ENCODE data around the gene TSLP. TPM values are rescaled to one million over a fixed set of nuclear protein-coding genes. Genes with fewer than 3 reads are reported as not detected.
A peak's percentile ranks its signal among the peaks of the same experiment; 100 is the strongest.

TSLP gene
- total RNA-seq, 4 donors from 2014 or later: 0.96 to 3.6 (median 1.7) TPM

DNA sequence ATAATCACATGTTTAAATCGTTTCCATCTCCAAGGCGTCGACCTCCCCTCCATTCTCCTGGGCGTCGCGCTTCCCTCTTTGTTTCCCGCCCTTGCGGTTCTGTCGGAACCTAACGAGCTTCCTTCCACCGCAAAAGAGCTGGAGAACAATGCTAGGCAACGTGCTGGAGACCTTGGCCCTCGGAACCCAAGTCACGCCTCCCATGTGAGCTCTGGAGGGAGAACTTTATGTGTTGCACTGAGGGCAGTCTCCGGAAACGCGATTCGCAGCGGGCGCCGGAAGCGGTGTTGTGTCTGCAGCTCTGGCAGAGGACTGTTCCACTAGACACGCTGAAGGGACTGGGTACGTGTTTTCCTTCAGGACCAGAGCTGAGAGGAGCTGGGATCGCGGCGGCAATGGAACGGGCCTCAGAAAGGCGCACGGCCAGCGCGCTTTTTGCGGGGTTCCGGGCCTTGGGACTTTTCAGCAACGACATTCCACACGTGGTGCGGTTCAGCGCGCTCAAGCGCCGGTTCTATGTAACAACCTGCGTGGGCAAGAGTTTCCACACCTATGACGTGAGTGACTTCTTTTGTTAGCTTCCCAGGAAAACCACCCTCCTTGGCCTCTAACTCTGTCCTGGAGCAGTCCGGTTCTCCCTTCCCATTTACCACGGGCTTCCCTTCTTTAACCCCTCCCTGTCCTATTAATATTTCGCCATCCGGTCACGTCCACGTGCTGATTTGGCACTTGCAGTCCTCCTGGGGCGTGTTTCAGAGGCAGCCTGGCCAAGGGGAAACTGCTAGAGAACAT lies 20.7 kb downstream of the TSLP start, which contains the start of gene WDR36:
WDR36 (plus strand) TSS at position 287 of the 792 bp plus-strand sequence; CDS start at position 396, 109 bp downstream.
- Histone ChIP-seq H3K27me3 (no peaks in the 10 kb centered on the region), H3K36me3 (peaks cover 0 to 24% of the 10 kb centered on the region in 2 donors), H3K4me1 (peaks cover 7 to 39% (median 21%) of the 10 kb centered on the region in 3 donors), H3K4me3 (peak within 1 kb of the TSS; percentile 83 to 86), H3K27ac (peak within 1 kb of the TSS; percentile 54 to 89 (median 86)), H3K9me3 (no peaks in the 10 kb centered on the region)
- TF ChIP-seq POLR2AphosphoS5 (IDR thresholded peaks at IDR 0.05) (peak; percentile 85), EP300 (IDR thresholded peaks at IDR 0.05) (no peak), CTCF (IDR thresholded peaks at IDR 0.05) (no peak), POLR2A (IDR thresholded peaks at IDR 0.05) (peak in 1 of 2 donors; percentile 18)
- WGBS, 2 donors (ENCODE audit: low coverage in 1 of 2): 1 to 2% methylated on average over 25 to 27 of the region's 50 CpGs
- peak; percentile 97 for ATAC-seq

GRCh38 chr5:111095982-111096381 lies 24.5 kb downstream of the TSLP start:
- peaks cover 7 to 39% (median 21%) of the 10 kb centered on the region in 3 donors for H3K4me1 ChIP-seq
- no peaks in the 10 kb centered on the region for H3K9me3 ChIP-seq
- TF ChIP-seq POLR2A (IDR thresholded peaks at IDR 0.05) (no peak), CTCF (IDR thresholded peaks at IDR 0.05) (no peak), EP300 (IDR thresholded peaks at IDR 0.05) (no peak), POLR2AphosphoS5 (IDR thresholded peaks at IDR 0.05) (no peak)
- H3K27me3 ChIP-seq: no peaks in the 10 kb centered on the region
- peaks cover 0 to 57% of the 10 kb centered on the region in 2 donors for H3K36me3 ChIP-seq
- H3K27ac ChIP-seq: no peak overlapping the region
- 76 to 85% methylated on average over 1 of the region's 1 CpG for WGBS, 2 donors (ENCODE audit: low coverage in 1 of 2)
- no peak overlapping the region for H3K4me3 ChIP-seq
- ATAC-seq: no peak

GRCh38 chr5:111099058-111099778 lies 27.7 kb downstream of the TSLP start:
- 56 to 68% methylated on average over 1 of the region's 1 CpG for WGBS, 2 donors (ENCODE audit: low coverage in 1 of 2)
- no peak overlapping the region for H3K27ac ChIP-seq
- H3K36me3 ChIP-seq: peaks cover 3 to 90% of the 10 kb centered on the region in 2 donors
- TF ChIP-seq POLR2A (IDR thresholded peaks at IDR 0.05) (no peak), CTCF (IDR thresholded peaks at IDR 0.05) (no peak), EP300 (IDR thresholded peaks at IDR 0.05) (no peak), POLR2AphosphoS5 (IDR thresholded peaks at IDR 0.05) (no peak)
- no peak overlapping the region for H3K4me3 ChIP-seq
- peaks cover 0 to 16% (median 4%) of the 10 kb centered on the region in 3 donors for H3K4me1 ChIP-seq
- ATAC-seq: no peak
- H3K9me3 ChIP-seq: no peaks in the 10 kb centered on the region
- H3K27me3 ChIP-seq: no peaks in the 10 kb centered on the region

DNA sequence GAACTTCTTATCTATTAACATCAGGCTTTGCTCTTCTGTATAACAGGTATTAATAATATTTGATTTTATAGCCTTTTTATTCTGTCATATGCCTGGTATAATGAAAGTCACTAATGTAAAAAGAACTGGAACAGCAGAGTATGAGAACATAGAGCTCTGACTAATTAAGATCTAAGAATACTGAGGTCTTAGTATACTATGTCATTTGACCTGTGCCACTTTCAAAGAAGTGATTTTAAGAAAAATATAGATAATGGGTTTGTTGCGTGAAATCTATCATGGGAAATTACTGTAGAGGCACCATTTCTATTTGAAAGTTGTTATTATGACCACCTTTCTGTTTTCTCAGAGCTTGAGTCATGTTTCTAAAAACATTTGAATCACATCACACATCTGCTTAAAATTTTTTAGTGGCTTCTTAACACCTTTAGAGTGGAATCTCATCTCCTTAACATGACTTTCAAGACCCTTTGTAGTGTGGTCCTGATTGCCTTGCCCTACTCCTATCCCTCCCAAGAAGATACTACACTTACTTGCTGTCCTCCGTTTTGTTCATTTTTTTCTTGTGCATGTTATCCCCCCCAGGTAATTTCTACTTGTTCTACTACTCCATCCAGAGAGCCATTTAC lies 34.9 kb downstream of the TSLP start:
- Histone ChIP-seq H3K9me3 (no peaks in the 10 kb centered on the region), H3K27me3 (no peaks in the 10 kb centered on the region), H3K4me1 (no peaks in the 10 kb centered on the region), H3K27ac (no peak overlapping the region), H3K4me3 (no peak overlapping the region), H3K36me3 (peaks cover 15 to 100% of the 10 kb centered on the region in 2 donors)
- ATAC-seq: no peak
- no peak for TF ChIP-seq EP300 (IDR thresholded peaks at IDR 0.05)
- WGBS, 2 donors (ENCODE audit: low coverage in 1 of 2): 85 to 95% methylated on average over 2 of the region's 2 CpGs

DNA sequence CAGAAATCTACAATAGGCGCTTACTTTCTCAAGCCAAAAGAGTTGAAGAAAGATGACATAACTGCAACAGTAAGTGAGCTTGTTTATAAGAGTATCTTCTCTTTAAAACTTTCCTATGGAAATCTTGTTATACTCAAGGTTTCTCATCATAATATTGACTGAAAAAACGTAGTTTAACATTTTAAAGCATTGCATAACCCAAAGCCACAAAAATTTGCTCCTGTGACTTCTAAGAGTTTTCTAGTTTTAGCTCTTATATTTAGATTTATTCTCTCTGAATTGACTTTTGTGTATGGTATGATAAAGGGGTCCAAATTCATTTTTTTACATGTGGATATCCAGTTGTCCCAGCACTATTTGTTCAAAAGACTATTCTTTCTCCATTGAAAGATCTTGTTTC lies 35.9 kb downstream of the TSLP start:
- WGBS, 2 donors (ENCODE audit: low coverage in 1 of 2): 85 to 88% methylated on average over 2 of the region's 2 CpGs
- Histone ChIP-seq H3K27ac (no peak overlapping the region), H3K9me3 (no peaks in the 10 kb centered on the region)

More for the DNA sequence above, 35.9 kb downstream of the TSLP start:
- peaks cover 12 to 100% of the 10 kb centered on the region in 2 donors for H3K36me3 ChIP-seq
- no peak overlapping the region for H3K4me3 ChIP-seq
- H3K4me1 ChIP-seq: no peaks in the 10 kb centered on the region
- no peak for ATAC-seq
- H3K27me3 ChIP-seq: no peaks in the 10 kb centered on the region
- no peak for TF ChIP-seq CTCF (IDR thresholded peaks at IDR 0.05)
- no peak for TF ChIP-seq POLR2AphosphoS5 (IDR thresholded peaks at IDR 0.05)

All from gastroesophageal sphincter (tissue), 4 donors.